Fibroblast of pulmonary artery (primary cell): ENCODE data around the gene FLYWCH2.
A peak's percentile ranks its signal among the peaks of the same experiment; 100 is the strongest.

Source experiments
- DNase-seq: peaks from one replicate; pipeline ENCODE4 v3.0.0-alpha.2; 2010; ENCODE audit warnings: low read depth
- H3K4me3 ChIP-seq: replicated peaks from 2 replicates; pipeline ENCODE4 v1.5.1; 2011; ENCODE audit warnings: low read depth, mild to moderate bottlenecking, control low read depth, low read length, moderate library complexity
- CTCF ChIP-seq: IDR thresholded peaks from 2 replicates; pipeline ENCODE4 v1.5.1; 2011; ENCODE audit warnings: mild to moderate bottlenecking, control low read depth, low read length, inconsistent platforms; ENCODE audit errors: missing control alignments

Gene FLYWCH2

GRCh38 chr16:2882650-2883457 lies at the start of gene FLYWCH2:
Gene FLYWCH2 (plus strand): TSS chr16:2883215. CDS start chr16:2896450, 13,235 bp downstream.
- DNase-seq, result peak; percentile 99
- TF ChIP-seq CTCF, result no peak
- peak within 1 kb of the TSS; percentile 86 for H3K4me3 ChIP-seq

GRCh38 chr16:2833776-2834175 lies 49.2 kb upstream of the FLYWCH2 start:
- H3K4me3 ChIP-seq, result no peak overlapping the region
- DNase-seq, result no peak
- no peak for TF ChIP-seq CTCF

- no peak for TF ChIP-seq CTCF
- H3K4me3 ChIP-seq, result no peak overlapping the region
- DNase-seq, result no peak
These were observed 48.0 kb upstream of the FLYWCH2 start for GRCh38 chr16:2834968-2835367.

- no peak for TF ChIP-seq CTCF
- no peak overlapping the region for H3K4me3 ChIP-seq
- DNase-seq, result peak; percentile 90
These were observed 47.1 kb upstream of the FLYWCH2 start for GRCh38 chr16:2835638-2836493.

GRCh38 chr16:2836646-2837508 lies 46.1 kb upstream of the FLYWCH2 start:
- DNase-seq, result no peak
- no peak for TF ChIP-seq CTCF
- no peak overlapping the region for H3K4me3 ChIP-seq

- peak; percentile 92 for TF ChIP-seq CTCF
- DNase-seq, result peak; percentile 84
- H3K4me3 ChIP-seq, result no peak overlapping the region
These were observed 44.1 kb upstream of the FLYWCH2 start for GRCh38 chr16:2838928-2839327.
